ENCODE results near the gene TMEM179. TPM values are rescaled to one million over a fixed set of nuclear protein-coding genes. Genes with fewer than 3 reads are reported as not detected.
"Not testable (repeated sequence)": the region's sequence is repeated elsewhere in the genome, so short reads cannot be mapped to it uniquely, and the experiment has no call there.

Gene TMEM179
- total RNA-seq, 1 donor, result not detected

DNA sequence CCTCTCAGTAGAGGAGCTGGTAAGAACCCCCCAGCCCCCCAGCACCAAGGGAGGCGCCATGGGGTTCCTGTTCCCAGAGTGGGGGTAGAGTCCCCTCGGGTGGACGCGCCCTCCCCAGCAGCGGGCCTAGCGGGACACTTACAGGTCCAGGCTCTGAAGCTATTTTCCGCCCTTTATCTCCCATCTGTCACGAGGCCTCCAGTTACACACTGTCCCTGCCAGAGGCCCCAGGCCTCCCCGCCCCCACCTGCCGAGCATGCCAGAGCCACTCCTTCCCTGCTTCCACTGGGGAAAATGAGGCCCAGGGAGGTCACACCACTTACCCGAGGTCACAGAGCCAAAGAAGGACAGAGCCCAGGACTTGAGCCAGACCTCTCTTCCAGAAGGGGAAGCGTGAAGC, 21.9 kb downstream of the TMEM179 start:
- DNase-seq (ENCODE audit: low read depth), result no peak
- no peak for TF ChIP-seq CTCF (IDR thresholded peaks at IDR 0.05; ENCODE audit: insufficient read depth, low read length)
- H3K4me3 ChIP-seq (ENCODE audit: low read depth, low read length), result no peak overlapping the region

DNA sequence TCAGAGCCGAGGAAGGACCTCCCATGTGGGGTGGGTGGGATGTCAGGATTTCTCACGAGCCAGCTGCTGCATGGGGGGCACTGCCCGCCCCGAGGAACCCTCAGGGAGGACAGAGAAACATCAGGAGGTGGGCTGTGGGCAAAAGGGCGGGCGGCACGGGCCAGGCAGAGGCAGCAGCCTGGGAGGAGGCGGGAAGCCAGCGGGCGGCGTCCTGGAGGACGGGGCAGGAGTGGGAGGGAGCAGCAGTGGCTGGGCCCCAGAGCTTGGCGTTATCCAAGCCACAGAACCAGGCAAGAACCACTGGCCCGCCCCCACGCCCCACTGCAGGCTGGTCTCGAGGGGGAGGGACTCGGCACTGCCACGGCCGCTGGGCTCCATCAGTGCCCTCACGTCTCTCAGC, 22.6 kb downstream of the TMEM179 start:
- no peak for DNase-seq (ENCODE audit: low read depth)
- TF ChIP-seq CTCF (IDR thresholded peaks at IDR 0.05; ENCODE audit: insufficient read depth, low read length), result no peak
- no peak overlapping the region for H3K4me3 ChIP-seq (ENCODE audit: low read depth, low read length)

- no peak overlapping the region for H3K4me3 ChIP-seq (ENCODE audit: low read depth, low read length)
- no peak for TF ChIP-seq CTCF (IDR thresholded peaks at IDR 0.05; ENCODE audit: insufficient read depth, low read length)
Measured at GRCh38 chr14:104581521-104581920, 23.1 kb downstream of the TMEM179 start.

DNA sequence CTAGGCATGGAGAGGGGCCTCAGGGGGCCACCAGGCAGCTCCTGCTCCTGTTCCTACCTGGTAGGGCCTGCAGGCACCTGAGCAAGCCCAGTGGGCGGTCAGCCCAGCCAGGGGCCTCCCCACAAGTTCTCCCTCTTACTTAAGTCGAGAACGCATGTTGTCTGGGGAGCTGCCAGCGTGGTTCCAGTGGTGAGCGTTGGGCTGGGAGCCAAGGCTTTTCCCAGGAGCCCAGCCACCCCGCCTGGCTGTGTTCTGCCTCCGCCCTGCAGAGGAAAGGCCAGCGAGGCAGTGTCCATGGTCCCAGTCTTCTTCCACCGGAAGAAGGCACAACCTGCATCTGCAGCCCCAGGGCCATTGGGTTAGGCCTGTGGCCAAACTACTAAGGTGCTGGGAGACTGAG, 23.6 kb downstream of the TMEM179 start:
- TF ChIP-seq CTCF (IDR thresholded peaks at IDR 0.05; ENCODE audit: insufficient read depth, low read length), result no peak
- no peak overlapping the region for H3K4me3 ChIP-seq (ENCODE audit: low read depth, low read length)
- DNase-seq (ENCODE audit: low read depth), result no peak

More at GRCh38 chr14:104581521-104581920, 23.1 kb downstream of the TMEM179 start:
- DNase-seq (ENCODE audit: low read depth), result no peak

DNA sequence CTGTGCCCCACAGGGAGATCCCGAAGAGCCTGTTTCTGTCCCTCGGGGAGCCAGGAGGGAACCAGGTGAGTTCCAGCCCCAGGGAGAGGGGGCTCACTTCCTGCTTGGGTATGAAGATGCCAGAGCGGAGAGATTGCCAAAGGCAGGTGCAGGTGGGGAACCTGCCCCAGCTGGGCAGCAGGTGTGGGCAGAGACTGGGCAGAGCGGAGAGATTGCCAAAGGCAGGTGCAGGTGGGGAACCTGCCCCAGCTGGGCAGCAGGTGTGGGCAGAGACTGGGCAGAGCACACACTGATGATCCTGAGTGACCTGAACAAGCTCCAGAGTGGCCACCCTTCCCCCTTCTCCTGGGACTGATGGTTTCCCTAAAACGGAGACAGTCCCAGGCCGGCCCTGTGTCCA, 24.6 kb downstream of the TMEM179 start:
- H3K4me3 ChIP-seq (ENCODE audit: low read depth, low read length), result not testable (repeated sequence)

GRCh38 chr14:104579507-104579906, 25.1 kb downstream of the TMEM179 start, which contains the start of gene C14orf180:
C14orf180 (plus strand) TSS chr14:104579764; CDS start chr14:104586431, 6,667 bp downstream.
- no peak for TF ChIP-seq CTCF (IDR thresholded peaks at IDR 0.05; ENCODE audit: insufficient read depth, low read length)
- no peak for DNase-seq (ENCODE audit: low read depth)
- H3K4me3 ChIP-seq (ENCODE audit: low read depth, low read length), result no peak within 1 kb of the TSS

More for the DNA sequence above, 24.6 kb downstream of the TMEM179 start:
- not testable (repeated sequence) for DNase-seq (ENCODE audit: low read depth)

DNA sequence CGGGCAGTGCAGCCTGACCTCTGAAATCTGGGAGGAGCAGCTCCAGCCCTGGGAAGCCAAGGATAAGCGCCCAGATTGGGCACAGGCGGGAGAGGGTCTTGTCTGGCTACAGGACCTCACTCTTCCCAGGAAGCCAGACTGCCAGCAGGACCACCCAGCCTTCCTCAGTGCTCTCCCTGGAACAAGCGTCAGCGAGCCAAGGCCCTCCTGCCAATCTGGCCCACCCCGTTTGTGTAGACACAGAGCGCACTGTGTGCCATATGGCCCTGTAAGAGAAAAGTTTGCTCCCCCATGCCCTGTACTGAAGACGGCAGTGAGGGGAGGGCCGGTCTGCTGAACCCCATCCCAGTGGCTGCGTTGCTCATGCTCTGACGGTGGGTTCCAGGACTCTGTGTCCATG, 26.3 kb downstream of the TMEM179 start:
- DNase-seq (ENCODE audit: low read depth), result no peak
- TF ChIP-seq CTCF (IDR thresholded peaks at IDR 0.05; ENCODE audit: insufficient read depth, low read length), result no peak
- H3K4me3 ChIP-seq (ENCODE audit: low read depth, low read length), result no peak overlapping the region

All from fibroblast of the aortic adventitia (primary cell).